Measurements from ENCODE around the gene ERMARD.

Gene ERMARD

DNA sequence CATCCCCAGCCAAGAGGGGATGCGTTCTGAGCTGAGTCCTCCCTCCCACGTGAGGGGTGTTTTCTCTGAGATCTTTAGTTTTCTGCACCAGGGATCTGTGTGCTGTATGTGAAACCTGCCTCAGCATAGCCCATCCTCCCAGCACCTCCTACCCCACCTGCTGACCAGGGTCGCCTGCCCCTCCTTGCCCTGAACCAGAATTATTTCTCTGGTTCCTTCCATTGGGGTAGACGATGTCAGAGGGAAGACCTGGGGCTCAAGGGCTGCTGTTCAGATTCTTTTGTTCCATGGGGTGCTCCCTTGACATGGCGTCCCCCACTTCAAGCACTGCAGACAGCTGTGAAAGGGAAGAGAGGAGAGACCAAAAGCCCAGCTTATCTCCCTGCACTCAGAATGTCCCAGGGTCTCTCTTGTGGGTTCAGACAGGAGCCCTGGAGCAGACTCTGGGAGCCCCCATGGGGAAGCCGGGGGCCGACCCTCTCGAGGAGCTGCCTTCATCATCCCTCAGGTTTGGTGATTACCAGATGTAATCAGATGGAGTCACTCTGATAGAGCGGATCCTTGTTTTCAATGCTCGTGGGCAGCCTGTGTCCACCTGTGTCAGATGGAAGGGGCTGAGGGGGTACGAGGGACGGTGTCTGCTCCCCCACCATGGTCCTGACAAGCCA is 74.3 kb downstream of the ERMARD start:
- DNase-seq (ENCODE audit: low spot score): no peak

DNA sequence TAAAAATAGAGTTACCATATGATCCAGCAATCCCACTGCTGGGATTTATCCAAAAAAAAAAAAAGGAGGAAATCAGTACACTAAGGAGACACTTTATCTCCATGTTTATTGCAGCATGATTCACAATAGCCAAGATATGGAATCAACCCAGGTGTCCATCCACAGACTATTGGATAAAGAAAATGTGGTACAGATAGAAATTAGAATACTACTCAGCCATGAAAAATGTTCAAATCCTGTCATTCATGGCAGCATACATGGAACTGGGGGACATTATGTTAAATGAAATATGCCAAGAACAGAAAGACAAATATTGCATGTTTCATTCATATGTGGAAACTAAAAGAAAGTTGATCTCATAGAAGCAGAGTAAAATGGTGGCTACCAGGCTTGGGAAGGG is 75.3 kb downstream of the ERMARD start:
- no peak for DNase-seq (ENCODE audit: low spot score)

DNA sequence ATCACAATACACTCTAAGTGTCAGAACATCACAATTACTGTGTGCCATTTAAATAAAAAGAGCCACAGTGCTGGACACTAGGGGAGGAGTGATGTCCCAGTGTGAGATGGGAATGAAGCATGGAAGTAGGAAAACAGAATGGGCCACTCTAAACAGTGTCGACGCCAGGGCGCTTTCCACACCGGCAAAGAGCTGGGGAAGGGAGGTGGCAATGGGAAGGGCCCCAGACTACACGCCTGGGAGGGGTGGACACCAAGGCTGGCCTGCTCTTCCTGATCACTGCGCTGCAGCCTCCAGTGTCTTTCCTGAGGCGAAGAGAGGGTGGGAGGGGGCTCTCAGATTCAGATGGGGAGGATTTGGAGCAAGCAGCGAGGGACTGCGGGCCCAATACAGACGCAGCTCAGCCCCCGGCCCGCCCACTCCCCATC is 75.9 kb downstream of the ERMARD start:
- DNase-seq (ENCODE audit: low spot score): no peak

DNA sequence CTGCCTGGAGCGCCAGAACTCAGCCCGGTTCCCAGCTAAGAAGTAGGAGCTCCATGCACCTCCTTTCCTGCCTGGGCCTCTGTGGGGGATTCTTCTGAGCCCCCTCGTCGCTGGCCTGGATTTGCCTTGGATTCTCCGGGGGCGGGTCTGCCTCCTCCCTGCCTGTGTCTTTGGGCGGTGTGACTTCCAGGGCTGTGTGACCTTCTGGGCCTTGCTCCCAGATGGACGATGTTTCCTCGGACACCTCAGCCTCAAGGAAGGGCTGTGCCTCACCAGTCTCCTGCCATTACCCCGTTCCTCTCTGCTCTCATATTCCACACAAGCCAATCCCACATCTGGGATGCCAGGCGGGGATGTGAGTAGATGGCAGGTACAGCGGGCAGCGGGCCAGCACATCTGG is 76.8 kb downstream of the ERMARD start:
- no peak for DNase-seq (ENCODE audit: low spot score)

DNA sequence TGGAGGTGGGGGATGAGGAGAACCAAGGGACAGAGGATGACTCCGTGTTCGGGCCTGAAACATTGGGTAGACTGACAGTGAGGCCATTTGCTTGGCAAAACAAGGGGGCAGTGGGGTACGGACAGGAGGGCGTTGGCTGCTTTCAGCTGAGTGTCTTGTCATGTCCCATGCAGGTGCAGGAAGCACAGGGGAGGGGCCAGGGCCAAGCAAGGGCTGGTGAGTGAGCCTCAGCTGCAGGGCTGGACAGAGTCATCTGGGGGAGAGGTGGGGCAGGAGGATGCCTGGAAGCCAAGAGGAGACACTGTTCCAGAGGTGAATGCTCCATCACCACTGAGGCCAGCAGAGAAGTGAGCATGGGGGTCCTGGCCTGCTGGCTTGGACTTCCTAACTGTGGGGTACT is 78.4 kb downstream of the ERMARD start:
- DNase-seq (ENCODE audit: low spot score): no peak

DNA sequence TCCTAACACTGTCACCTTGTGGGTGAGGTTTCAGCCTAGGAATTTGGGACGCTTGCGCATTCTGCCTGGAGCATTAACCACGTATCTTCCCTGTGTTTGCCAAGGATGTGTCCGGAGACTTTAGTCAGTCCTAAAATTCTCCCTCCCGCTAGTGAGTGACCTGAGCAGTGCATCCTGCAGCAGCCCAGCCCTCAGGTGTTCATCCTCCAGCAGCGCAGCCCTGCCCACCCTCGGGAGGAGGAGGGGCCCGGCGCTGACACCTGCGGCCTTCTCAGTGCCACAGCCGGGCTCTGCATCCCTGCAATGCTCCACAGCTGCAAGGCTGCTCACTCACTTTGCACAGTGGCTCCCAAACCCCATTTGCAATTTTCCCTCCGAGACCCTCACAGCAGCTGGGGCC is 79.5 kb downstream of the ERMARD start:
- no peak for DNase-seq (ENCODE audit: low spot score)

All from kidney tubule cell (primary cell).